NCI-H128 (cell line): ENCODE results near the gene ME1.
"Not testable (repeated sequence)": the region's sequence is repeated elsewhere in the genome, so short reads cannot be mapped to it uniquely, and the experiment has no call there.

ENCODE experiments used
- DNase-seq: peaks from one replicate; lab custom pipeline; 2025; ENCODE audit not compliant: unreplicated experiment; lab: John Stamatoyannopoulos, UW

ME1 gene

GRCh38 chr6:83430611-83431544 lies at the start of gene ME1:
TSS of gene ME1 (minus strand) at chr6:83431051. CDS start at chr6:83430954, 97 bp downstream.
- DNase-seq = no peak

- no peak for DNase-seq
Measured at GRCh38 chr6:83480470-83480869, 49.6 kb upstream of the ME1 start.

- no peak for DNase-seq
Measured at GRCh38 chr6:83479389-83479788, 48.5 kb upstream of the ME1 start.

- DNase-seq = no peak
Measured at GRCh38 chr6:83476971-83477370, 46.1 kb upstream of the ME1 start.

- DNase-seq = no peak
Measured at GRCh38 chr6:83474309-83474708, 43.5 kb upstream of the ME1 start.

- no peak for DNase-seq
Measured at GRCh38 chr6:83472767-83473166, 41.9 kb upstream of the ME1 start.

- DNase-seq = no peak
Measured at GRCh38 chr6:83470587-83470986, 39.7 kb upstream of the ME1 start.

- no peak for DNase-seq
Measured at GRCh38 chr6:83470001-83470400, 39.1 kb upstream of the ME1 start.

- no peak for DNase-seq
Measured at GRCh38 chr6:83467620-83468036, 36.8 kb upstream of the ME1 start.

GRCh38 chr6:83466328-83466727 lies 35.5 kb upstream of the ME1 start:
- no peak for DNase-seq

- DNase-seq = no peak
Measured at GRCh38 chr6:83464381-83465140, 33.7 kb upstream of the ME1 start.

GRCh38 chr6:83463886-83464285 lies 33.0 kb upstream of the ME1 start:
- no peak for DNase-seq

- DNase-seq = no peak
Measured at GRCh38 chr6:83462524-83462923, 31.7 kb upstream of the ME1 start.

- no peak for DNase-seq
Measured at GRCh38 chr6:83461438-83461837, 30.6 kb upstream of the ME1 start.

GRCh38 chr6:83459663-83460062 lies 28.8 kb upstream of the ME1 start:
- DNase-seq = no peak

- not testable (repeated sequence) for DNase-seq
Measured at GRCh38 chr6:83450015-83450414, 19.2 kb upstream of the ME1 start.

GRCh38 chr6:83444086-83444699 lies 13.3 kb upstream of the ME1 start:
- DNase-seq = not testable (repeated sequence)

GRCh38 chr6:83443516-83443915 lies 12.7 kb upstream of the ME1 start:
- no peak for DNase-seq

GRCh38 chr6:83442752-83443151 lies 11.9 kb upstream of the ME1 start:
- DNase-seq = no peak

GRCh38 chr6:83439201-83439600 lies 8.3 kb upstream of the ME1 start:
- no peak for DNase-seq

- no peak for DNase-seq
Measured at GRCh38 chr6:83436674-83437073, 5.8 kb upstream of the ME1 start.

GRCh38 chr6:83433177-83433576 lies 2.3 kb upstream of the ME1 start:
- no peak for DNase-seq
